GM19193 (cell line): ENCODE measurements around the gene RTN4IP1.

Experiments used
- POLR2A ChIP-seq: IDR thresholded peaks from 4 replicates; pipeline ENCODE4 v1.6.1; 2011; ENCODE audit not compliant: insufficient read depth, insufficient read length; ENCODE audit errors: extremely low read depth

Gene RTN4IP1

GRCh38 chr6:106614592-106615257, 14.6 kb downstream of the RTN4IP1 start:
- TF ChIP-seq POLR2A: no peak

DNA sequence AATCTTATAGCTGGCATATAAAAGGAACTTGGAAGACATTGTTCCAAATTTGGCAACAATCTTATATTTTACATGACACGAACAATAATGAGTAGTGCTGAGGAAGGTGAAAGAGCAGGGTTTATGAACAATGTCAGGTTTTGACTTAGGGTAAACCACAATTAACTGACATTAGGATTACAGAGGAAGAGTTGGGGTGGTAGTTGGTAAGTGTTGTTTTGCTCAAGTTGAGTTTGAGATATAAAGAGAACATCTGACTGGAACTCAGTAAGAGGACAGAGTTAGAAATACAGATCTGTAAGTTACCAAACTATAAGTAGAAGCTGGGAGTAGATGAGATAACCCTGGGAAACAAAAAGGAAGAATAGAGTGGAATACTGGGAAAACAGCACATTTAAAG, 15.1 kb downstream of the RTN4IP1 start:
- TF ChIP-seq POLR2A: no peak

GRCh38 chr6:106613590-106613989, 15.7 kb downstream of the RTN4IP1 start:
- TF ChIP-seq POLR2A: no peak

GRCh38 chr6:106612671-106613416, 16.5 kb downstream of the RTN4IP1 start:
- TF ChIP-seq POLR2A: no peak

GRCh38 chr6:106611030-106611429, 18.3 kb downstream of the RTN4IP1 start:
- no peak for TF ChIP-seq POLR2A

DNA sequence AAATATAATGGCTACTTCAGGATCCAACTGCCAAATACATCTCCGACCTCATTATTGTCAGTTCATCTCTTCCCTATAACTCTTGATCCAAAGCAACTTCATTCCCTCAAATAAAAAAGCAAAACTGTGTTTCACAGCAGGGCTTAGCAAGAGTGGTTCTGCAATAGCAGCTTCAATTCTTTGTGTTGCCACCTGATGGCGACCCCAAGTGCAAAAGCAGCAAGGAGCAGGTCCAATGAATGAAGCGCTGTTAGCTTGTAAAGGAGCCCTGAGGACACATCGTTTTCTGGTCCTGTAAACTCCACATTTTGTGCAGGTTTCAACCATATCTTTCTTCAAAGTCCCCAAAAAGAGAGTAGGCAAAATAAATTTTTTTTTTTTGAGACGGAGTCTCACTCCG, 19.6 kb downstream of the RTN4IP1 start:
- TF ChIP-seq POLR2A: no peak

GRCh38 chr6:106608080-106608668, 21.1 kb downstream of the RTN4IP1 start:
- no peak for TF ChIP-seq POLR2A

- no peak for TF ChIP-seq POLR2A
These were observed 29.0 kb downstream of the RTN4IP1 start for GRCh38 chr6:106600329-106600728.

DNA sequence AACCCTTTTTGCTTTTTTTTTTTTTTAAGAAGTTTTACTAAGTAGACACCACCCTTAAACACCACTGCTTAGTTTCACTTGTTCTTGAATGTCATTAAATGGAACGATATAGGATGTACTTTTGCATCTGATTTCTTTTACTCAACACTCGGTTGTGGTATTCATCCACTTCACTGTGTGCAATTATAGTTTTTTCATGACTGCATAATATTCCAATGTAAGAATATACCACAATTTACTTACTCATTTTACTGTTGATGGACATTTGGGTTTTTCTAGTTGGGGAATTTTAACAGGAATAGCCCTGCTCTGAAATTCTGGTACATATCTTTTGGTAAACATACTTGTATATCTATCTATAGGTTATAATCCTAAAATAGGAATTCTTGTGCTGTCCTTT, 29.9 kb downstream of the RTN4IP1 start:
- TF ChIP-seq POLR2A: no peak

DNA sequence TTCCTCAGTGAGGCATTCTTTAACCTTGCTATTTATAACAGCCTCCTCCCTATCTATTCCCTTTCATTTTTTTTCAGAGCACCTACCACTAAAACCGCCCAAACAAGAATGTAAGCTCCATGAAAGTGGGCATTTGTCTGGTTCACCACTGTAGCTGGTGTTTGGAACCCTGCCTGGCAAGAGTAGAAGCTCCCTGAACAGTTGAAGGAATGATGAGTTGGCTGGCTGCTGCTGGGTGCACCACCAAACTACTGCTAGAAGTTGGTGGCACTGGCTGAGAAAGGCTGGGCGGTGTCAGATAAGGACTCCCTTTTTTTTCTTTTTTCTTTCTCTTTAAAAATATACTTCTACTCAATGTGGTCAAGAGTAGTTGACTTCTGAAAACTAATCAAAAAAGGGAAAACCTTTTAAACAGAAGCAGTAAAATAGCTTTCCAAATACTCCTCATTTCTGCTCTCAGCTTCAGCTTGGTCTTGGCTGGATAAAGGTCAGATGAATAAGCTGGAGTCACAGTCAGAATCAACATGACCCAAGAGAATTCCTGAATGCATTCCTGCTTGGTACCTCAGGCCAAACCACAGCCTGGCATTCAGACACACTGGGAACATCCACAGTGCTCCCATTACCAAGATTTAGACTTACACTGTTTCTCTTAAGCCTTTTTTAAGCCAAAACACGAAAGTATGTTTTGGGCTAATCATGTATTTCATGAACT, 38.0 kb downstream of the RTN4IP1 start:
- TF ChIP-seq POLR2A: no peak

- no peak for TF ChIP-seq POLR2A
These were observed 42.4 kb downstream of the RTN4IP1 start for GRCh38 chr6:106586815-106587415.

- TF ChIP-seq POLR2A: no peak
These were observed 47.8 kb downstream of the RTN4IP1 start for GRCh38 chr6:106581468-106581867.

GRCh38 chr6:106579281-106579680, 50.0 kb downstream of the RTN4IP1 start:
- no peak for TF ChIP-seq POLR2A

DNA sequence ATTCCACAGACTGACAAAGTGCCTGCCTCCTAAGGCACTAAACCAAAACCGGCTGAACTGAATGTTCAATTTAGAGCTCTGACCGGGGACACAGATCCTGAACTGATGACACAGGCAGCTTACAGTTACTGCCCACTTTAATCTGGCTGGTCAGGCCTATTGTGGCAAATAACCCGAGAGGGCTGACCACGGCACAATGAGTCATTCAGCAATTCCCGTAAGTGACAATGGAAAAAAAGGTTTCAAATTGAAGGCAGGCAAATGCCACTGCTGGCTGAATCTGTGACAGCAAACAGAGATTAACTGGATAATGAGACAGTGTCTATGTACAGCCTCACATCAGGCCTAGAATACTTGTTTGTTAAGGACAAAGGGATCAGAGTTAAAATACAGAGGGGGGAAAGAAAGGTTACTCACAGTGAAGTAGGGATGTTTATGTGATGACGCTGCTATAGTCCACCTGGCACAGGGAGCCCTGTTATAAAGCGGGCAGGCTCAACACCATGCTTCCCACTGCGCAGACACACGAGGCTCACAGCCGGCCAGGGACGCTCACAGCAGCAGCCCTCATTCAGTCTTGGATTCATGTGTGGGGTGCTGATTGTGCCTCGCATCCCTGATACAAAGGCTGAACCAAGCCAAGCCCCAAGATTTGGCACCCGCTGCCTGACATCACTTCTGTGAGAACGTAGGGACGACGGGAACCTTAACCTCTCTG, 54.4 kb downstream of the RTN4IP1 start:
- no peak for TF ChIP-seq POLR2A
